ENCODE measurements around the gene LRRC7. TPM values are rescaled to one million over a fixed set of nuclear protein-coding genes. Genes with fewer than 3 reads are reported as not detected.

Gene LRRC7
- total and polyA plus RNA-seq, 2 experiments from 2014 or later: 1.2 TPM; not detected in 1

DNA sequence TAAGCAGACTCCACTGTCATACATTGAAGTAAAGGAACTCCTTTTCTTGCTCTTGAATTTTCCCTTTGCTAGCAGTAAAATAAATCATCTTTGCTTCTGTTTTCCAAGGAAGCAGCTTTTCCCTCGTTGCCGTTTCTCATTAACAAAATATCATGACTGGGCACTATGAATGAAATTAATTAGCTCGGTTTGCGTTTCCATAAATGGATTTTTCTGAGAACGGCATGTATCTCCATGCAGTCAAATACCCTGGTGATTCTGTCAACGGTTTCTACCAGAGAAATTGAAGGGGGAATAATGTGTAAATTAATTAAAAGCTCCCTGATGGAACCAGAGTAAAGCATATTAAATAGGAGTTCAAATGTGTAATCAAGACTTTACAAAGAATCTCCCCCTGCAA, 372.5 kb downstream of the LRRC7 start:
- no peak for ATAC-seq
- no peaks in the 10 kb centered on the region for H3K27me3 Mint-ChIP-seq (ENCODE audit: insufficient read depth, low read depth, poor library complexity)

More for the DNA sequence above, 372.5 kb downstream of the LRRC7 start:
- Histone ChIP-seq H3K27ac (ENCODE audit: low read depth) (no peak overlapping the region), H3K36me3 (ENCODE audit: insufficient read depth) (no peaks in the 10 kb centered on the region), H3K4me3 (no peak overlapping the region), H3F3A (replicated peaks; ENCODE audit: low read depth) (no peaks in the 10 kb centered on the region), H2AFZ (no peak overlapping the region), H3K4me2 (no peak overlapping the region), H3K4me1 (ENCODE audit: insufficient read depth) (no peaks in the 10 kb centered on the region), H3K9me2 (ENCODE audit: insufficient read depth) (peaks cover 3% of the 10 kb centered on the region; the same call in 1 of the 2 replicates), H4K20me1 (replicated peaks; ENCODE audit: insufficient read depth) (no peaks in the 10 kb centered on the region), H3K27me3 (ENCODE audit: insufficient read depth) (no peaks in the 10 kb centered on the region), H3K79me2 (replicated peaks; ENCODE audit: insufficient read depth) (no peaks in the 10 kb centered on the region)
- no peak for DNase-seq (ENCODE audit: low spot score)
- Mint-ChIP-seq H3K27ac (no peak overlapping the region), H3K4me3 (no peak overlapping the region), H3K9me3 (no peaks in the 10 kb centered on the region), H3K36me3 (ENCODE audit: low read depth) (no peaks in the 10 kb centered on the region), H3K4me1 (no peaks in the 10 kb centered on the region; the same call in 2 of the 3 replicates)
- TF ChIP-seq CREB1 (CRISPR knock-in tag; IDR thresholded peaks at IDR 0.05; ENCODE audit: low read depth): no peak
- TF ChIP-seq, protein P1, sequence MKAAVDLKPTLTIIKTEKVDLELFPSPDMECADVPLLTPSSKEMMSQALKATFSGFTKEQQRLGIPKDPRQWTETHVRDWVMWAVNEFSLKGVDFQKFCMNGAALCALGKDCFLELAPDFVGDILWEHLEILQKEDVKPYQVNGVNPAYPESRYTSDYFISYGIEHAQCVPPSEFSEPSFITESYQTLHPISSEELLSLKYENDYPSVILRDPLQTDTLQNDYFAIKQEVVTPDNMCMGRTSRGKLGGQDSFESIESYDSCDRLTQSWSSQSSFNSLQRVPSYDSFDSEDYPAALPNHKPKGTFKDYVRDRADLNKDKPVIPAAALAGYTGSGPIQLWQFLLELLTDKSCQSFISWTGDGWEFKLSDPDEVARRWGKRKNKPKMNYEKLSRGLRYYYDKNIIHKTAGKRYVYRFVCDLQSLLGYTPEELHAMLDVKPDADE (IDR thresholded peaks at IDR 0.05): no peak
- no peak for TF ChIP-seq ZNF114 (CRISPR knock-in tag; IDR thresholded peaks at IDR 0.05)
- TF ChIP-seq, protein P2, sequence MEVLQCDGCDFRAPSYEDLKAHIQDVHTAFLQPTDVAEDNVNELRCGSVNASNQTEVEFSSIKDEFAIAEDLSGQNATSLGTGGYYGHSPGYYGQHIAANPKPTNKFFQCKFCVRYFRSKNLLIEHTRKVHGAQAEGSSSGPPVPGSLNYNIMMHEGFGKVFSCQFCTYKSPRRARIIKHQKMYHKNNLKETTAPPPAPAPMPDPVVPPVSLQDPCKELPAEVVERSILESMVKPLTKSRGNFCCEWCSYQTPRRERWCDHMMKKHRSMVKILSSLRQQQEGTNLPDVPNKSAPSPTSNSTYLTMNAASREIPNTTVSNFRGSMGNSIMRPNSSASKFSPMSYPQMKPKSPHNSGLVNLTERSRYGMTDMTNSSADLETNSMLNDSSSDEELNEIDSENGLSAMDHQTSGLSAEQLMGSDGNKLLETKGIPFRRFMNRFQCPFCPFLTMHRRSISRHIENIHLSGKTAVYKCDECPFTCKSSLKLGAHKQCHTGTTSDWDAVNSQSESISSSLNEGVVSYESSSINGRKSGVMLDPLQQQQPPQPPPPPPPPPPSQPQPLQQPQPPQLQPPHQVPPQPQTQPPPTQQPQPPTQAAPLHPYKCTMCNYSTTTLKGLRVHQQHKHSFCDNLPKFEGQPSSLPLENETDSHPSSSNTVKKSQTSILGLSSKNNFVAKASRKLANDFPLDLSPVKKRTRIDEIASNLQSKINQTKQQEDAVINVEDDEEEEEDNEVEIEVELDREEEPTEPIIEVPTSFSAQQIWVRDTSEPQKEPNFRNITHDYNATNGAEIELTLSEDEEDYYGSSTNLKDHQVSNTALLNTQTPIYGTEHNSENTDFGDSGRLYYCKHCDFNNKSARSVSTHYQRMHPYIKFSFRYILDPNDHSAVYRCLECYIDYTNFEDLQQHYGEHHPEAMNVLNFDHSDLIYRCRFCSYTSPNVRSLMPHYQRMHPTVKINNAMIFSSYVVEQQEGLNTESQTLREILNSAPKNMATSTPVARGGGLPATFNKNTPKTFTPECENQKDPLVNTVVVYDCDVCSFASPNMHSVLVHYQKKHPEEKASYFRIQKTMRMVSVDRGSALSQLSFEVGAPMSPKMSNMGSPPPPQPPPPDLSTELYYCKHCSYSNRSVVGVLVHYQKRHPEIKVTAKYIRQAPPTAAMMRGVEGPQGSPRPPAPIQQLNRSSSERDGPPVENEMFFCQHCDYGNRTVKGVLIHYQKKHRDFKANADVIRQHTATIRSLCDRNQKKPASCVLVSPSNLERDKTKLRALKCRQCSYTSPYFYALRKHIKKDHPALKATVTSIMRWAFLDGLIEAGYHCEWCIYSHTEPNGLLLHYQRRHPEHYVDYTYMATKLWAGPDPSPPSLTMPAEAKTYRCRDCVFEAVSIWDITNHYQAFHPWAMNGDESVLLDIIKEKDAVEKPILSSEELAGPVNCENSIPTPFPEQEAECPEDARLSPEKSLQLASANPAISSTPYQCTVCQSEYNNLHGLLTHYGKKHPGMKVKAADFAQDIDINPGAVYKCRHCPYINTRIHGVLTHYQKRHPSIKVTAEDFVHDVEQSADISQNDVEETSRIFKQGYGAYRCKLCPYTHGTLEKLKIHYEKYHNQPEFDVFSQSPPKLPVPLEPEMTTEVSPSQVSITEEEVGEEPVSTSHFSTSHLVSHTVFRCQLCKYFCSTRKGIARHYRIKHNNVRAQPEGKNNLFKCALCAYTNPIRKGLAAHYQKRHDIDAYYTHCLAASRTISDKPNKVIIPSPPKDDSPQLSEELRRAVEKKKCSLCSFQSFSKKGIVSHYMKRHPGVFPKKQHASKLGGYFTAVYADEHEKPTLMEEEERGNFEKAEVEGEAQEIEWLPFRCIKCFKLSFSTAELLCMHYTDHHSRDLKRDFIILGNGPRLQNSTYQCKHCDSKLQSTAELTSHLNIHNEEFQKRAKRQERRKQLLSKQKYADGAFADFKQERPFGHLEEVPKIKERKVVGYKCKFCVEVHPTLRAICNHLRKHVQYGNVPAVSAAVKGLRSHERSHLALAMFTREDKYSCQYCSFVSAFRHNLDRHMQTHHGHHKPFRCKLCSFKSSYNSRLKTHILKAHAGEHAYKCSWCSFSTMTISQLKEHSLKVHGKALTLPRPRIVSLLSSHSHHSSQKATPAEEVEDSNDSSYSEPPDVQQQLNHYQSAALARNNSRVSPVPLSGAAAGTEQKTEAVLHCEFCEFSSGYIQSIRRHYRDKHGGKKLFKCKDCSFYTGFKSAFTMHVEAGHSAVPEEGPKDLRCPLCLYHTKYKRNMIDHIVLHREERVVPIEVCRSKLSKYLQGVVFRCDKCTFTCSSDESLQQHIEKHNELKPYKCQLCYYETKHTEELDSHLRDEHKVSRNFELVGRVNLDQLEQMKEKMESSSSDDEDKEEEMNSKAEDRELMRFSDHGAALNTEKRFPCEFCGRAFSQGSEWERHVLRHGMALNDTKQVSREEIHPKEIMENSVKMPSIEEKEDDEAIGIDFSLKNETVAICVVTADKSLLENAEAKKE (CRISPR knock-in tag; IDR thresholded peaks at IDR 0.05): no peak
- TF ChIP-seq, protein P3, sequence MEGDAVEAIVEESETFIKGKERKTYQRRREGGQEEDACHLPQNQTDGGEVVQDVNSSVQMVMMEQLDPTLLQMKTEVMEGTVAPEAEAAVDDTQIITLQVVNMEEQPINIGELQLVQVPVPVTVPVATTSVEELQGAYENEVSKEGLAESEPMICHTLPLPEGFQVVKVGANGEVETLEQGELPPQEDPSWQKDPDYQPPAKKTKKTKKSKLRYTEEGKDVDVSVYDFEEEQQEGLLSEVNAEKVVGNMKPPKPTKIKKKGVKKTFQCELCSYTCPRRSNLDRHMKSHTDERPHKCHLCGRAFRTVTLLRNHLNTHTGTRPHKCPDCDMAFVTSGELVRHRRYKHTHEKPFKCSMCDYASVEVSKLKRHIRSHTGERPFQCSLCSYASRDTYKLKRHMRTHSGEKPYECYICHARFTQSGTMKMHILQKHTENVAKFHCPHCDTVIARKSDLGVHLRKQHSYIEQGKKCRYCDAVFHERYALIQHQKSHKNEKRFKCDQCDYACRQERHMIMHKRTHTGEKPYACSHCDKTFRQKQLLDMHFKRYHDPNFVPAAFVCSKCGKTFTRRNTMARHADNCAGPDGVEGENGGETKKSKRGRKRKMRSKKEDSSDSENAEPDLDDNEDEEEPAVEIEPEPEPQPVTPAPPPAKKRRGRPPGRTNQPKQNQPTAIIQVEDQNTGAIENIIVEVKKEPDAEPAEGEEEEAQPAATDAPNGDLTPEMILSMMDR (conservative IDR thresholded peaks at IDR 0.05; ENCODE audit: low read depth in 2 of 2): no peak
- TF ChIP-seq, protein P4, sequence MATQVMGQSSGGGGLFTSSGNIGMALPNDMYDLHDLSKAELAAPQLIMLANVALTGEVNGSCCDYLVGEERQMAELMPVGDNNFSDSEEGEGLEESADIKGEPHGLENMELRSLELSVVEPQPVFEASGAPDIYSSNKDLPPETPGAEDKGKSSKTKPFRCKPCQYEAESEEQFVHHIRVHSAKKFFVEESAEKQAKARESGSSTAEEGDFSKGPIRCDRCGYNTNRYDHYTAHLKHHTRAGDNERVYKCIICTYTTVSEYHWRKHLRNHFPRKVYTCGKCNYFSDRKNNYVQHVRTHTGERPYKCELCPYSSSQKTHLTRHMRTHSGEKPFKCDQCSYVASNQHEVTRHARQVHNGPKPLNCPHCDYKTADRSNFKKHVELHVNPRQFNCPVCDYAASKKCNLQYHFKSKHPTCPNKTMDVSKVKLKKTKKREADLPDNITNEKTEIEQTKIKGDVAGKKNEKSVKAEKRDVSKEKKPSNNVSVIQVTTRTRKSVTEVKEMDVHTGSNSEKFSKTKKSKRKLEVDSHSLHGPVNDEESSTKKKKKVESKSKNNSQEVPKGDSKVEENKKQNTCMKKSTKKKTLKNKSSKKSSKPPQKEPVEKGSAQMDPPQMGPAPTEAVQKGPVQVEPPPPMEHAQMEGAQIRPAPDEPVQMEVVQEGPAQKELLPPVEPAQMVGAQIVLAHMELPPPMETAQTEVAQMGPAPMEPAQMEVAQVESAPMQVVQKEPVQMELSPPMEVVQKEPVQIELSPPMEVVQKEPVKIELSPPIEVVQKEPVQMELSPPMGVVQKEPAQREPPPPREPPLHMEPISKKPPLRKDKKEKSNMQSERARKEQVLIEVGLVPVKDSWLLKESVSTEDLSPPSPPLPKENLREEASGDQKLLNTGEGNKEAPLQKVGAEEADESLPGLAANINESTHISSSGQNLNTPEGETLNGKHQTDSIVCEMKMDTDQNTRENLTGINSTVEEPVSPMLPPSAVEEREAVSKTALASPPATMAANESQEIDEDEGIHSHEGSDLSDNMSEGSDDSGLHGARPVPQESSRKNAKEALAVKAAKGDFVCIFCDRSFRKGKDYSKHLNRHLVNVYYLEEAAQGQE (IDR thresholded peaks at IDR 0.05; ENCODE audit: unreplicated experiment): no peak
- no peak for TF ChIP-seq EZH2phosphoT487 (IDR thresholded peaks at IDR 0.05; ENCODE audit: unreplicated experiment)
- TF ChIP-seq NANOG (IDR thresholded peaks at IDR 0.05; ENCODE audit: borderline replicate concordance): no peak
- TF ChIP-seq JUNB (IDR thresholded peaks at IDR 0.05; ENCODE audit: unreplicated experiment): no peak
- no peak for TF ChIP-seq STAT1 (IDR thresholded peaks at IDR 0.05; ENCODE audit: unreplicated experiment)
- no peak for TF ChIP-seq ZNF331 (CRISPR knock-in tag; IDR thresholded peaks at IDR 0.05; ENCODE audit: low read depth)
- TF ChIP-seq EZH2 (IDR thresholded peaks at IDR 0.05; ENCODE audit: low read depth, unreplicated experiment): no peak
- TF ChIP-seq POLR2AphosphoS5 (IDR thresholded peaks at IDR 0.05; ENCODE audit: low read depth): no peak
